Heart right ventricle (tissue), 16 donors: Measurements from ENCODE around the gene FARP2. TPM values are rescaled to one million over a fixed set of nuclear protein-coding genes. Genes with fewer than 3 reads are reported as not detected.

Experiments
- ATAC-seq, 8 donors: fragments of 200-7000 bp; cut with Tn5 transposase; one replicate each; pipeline ENCODE4 v1.9.1; 2020; ENCODE audit warnings: mild to moderate bottlenecking in 8 of 8, moderate library complexity in 8 of 8, moderate number of reproducible peaks in 1 of 8
- DNase-seq, 2 donors: peaks; one replicate each; pipeline ENCODE4 v3.0.0-alpha.2; 2020
- H3K27ac ChIP-seq, 10 donors: fragments of 200-600 bp; sonication (generic) in 2 of 10; one replicate each; pipeline versions ENCODE4 v1.5.0 to v1.8.0; 2020 to 2022; ENCODE audit warnings: mild to moderate bottlenecking in 3 of 10
- H3K27me3 ChIP-seq, 7 donors: fragments of 200-600 bp; one replicate each; pipeline ENCODE4 v1.8.0; 2021 to 2022; ENCODE audit warnings: mild to moderate bottlenecking in 2 of 7
- H3K36me3 ChIP-seq, 9 donors: fragments of 200-600 bp; sonication (generic) in 1 of 9; one replicate each; pipeline versions ENCODE4 v1.5.0 to v1.8.0; 2020 to 2022; ENCODE audit warnings: mild to moderate bottlenecking in 2 of 9
- H3K4me1 ChIP-seq, 9 donors: fragments of 200-600 bp; sonication (generic) in 1 of 9; one replicate each; pipeline versions ENCODE4 v1.5.0 to v1.8.0; 2020 to 2022; ENCODE audit warnings: mild to moderate bottlenecking in 4 of 9
- H3K4me3 ChIP-seq, 10 donors: fragments of 200-600 bp; sonication (generic) in 2 of 10; one replicate each; pipeline versions ENCODE4 v1.5.0 to v1.8.0; 2020 to 2022; ENCODE audit warnings: mild to moderate bottlenecking in 7 of 10, moderate library complexity in 2 of 10
- H3K9me3 ChIP-seq, 11 donors: fragments of 200-600 bp in 10 of 11; sonication (generic) in 2 of 11; one replicate each; pipeline versions ENCODE4 v1.5.0 to v1.8.0; 2013 to 2022; ENCODE audit warnings: mild to moderate bottlenecking in 2 of 11, control low read depth in 1 of 11, moderate library complexity in 1 of 11
- CTCF ChIP-seq, 9 donors: fragments of 200-600 bp; sonication (generic) in 2 of 9; IDR thresholded peaks; one replicate each; pipeline versions ENCODE4 v1.5.0 to v1.8.0; 2021 to 2022; ENCODE audit warnings: antibody characterized with exemption in 9 of 9, mild to moderate bottlenecking in 5 of 9, moderate library complexity in 1 of 9
- WGBS, 2 donors: extraction: QIAGEN DNeasy Blood & Tissue Kit; methylation state at CpG; one replicate each; pipeline ENCODE4 v1.1.7; 2013; ENCODE audit warnings: inconsistent platforms in 1 of 2; 5-methylcytosine and 5-hydroxymethylcytosine counted together
- intact Hi-C, 10 donors: fragments of 100-400 bp; cut with DNase I; formaldehyde crosslinking; loops; one replicate each; pipeline versions ENCODE4 v1.11.1 to v1.14.2; 2022
- long read RNA-seq, 3 donors: library from polyadenylated mRNA; unstranded; transcript quantifications; one replicate each; pipeline ENCODE4 v2.0.0, GENCODE V29; 2020 to 2021
- polyA plus RNA-seq, 2 donors: library from polyadenylated mRNA; stranded (reverse); fragments of 200-250 nt; gene quantifications; one replicate each; pipeline ENCODE4 v1.2.3, GENCODE V29; 2013
- total RNA-seq, 10 donors: library from RNA; stranded (reverse); fragmentation: NEBNext Ultra II Directional in 3 of 10; extraction: Animal tissue kit (Norgen Biotek cat#: 25700) in 3 of 10; gene quantifications; one replicate each; pipeline versions ENCODE4 v1.2.1 to v1.2.4, GENCODE V29; 2021 to 2023
- donor health status: Arrhythmogenic right ventricular cardiomyopathy.
- donor health status: ischemic (EF 13 %, LVEDD 7.1; RV severe dilation, severe dysfunction).
- donor health status: healthy with polysubstance abuse.
- donor health status: DM: no; HTN: yes; CAD: no.
- donor health status: DM: no; HTN: no; CAD: no.
- donor health status: ischemic (EF 25% LVEDD 6.9; RV normal size, moderate dysfunction).
- donor health status: ischemic (EF 25% LVEDD 5.7; RV mildly dilated, moderate dysfunction).
- donor health status: healthy.
- donor health status: DM: yes; HTN: yes; CAD: no.
- donor health status: Ischemic cardiomyopathy.
- donor health status: ischemic (EF 35%, LVEDD 5.7; RV mildly dilated, moderate dysfunction).
- donor health status: nonischemic (EF 11% LVEDD 7.7; RV severe dilation, severe dysfunction).
- donor health status: DM: yes; HTN: yes; CAD: no.
- donor health status: PGD.
- donor health status: ischemic (EF 29% LVEDD 5.4; RV normal size, mild dysfunction).
- donor health status: nonischemic (EF 23%, LVEDD 6.1; RV moderate dilation, normal function).

FARP2 gene
- 10 to 100 TPM; 14.4 to 23.6 (median 19.4) TPM for total RNA-seq
- polyA plus RNA-seq: 10 to 100 TPM in 1 of 2 donors, 1 to 10 TPM in 1; 7.1 to 10.5 TPM
- long read RNA-seq, donor 1, full-length matches to known transcripts: 2 of 8 reads
- long read RNA-seq, donor 1, partial matches to known transcripts: 4 of 8 reads
- long read RNA-seq, donor 1, other reads (novel, unspliced or antisense): 2 of 8 reads
- long read RNA-seq, donor 2, full-length matches to known transcripts: 7 of 14 reads
- long read RNA-seq, donor 2, partial matches to known transcripts: 2 of 14 reads
- long read RNA-seq, donor 2, other reads (novel, unspliced or antisense): 5 of 14 reads
- long read RNA-seq, donor 3, full-length matches to known transcripts: 4 of 28 reads
- long read RNA-seq, donor 3, partial matches to known transcripts: 7 of 28 reads
- long read RNA-seq, donor 3, other reads (novel, unspliced or antisense): 17 of 28 reads

- intact Hi-C loops: loop anchor here in 1 of 10 donors (10.0 kb wide), 1 partner anchor 259 kb away; no protein-coding TSS in a partner anchor
- peaks cover 0 to 37% (median 25%) of the 10 kb centered on the region in 9 donors for H3K36me3 ChIP-seq
- H3K9me3 ChIP-seq: no peaks in the 10 kb centered on the region
- ATAC-seq (peak; percentile 92 to 97 (median 94)), DNase-seq (peak; percentile 99 to 100)
- peak within 1 kb of the TSS; percentile 73 to 95 (median 86) for H3K4me3 ChIP-seq
- peak in 3 of 9 donors; percentile 4 to 20 (median 18) for TF ChIP-seq CTCF (IDR thresholded peaks at IDR 0.05)
- H3K27me3 ChIP-seq: no peaks in the 10 kb centered on the region
- H3K4me1 ChIP-seq: peaks cover 2 to 38% (median 20%) of the 10 kb centered on the region in 9 donors
- WGBS, 2 donors: 0 to 1% methylated on average over 99 to 101 of the region's 101 CpGs
- peak within 1 kb of the TSS; percentile 67 to 92 (median 90) for H3K27ac ChIP-seq
These were observed at the start of gene FARP2 for GRCh38 chr2:241355983-241356870. Gene FARP2 (plus strand): TSS chr2:241356285. CDS start chr2:241373108, 16,823 bp downstream.

- TF ChIP-seq CTCF (IDR thresholded peaks at IDR 0.05): no peak
- intact Hi-C loops: no loop called here
- WGBS, 2 donors: 93 to 95% methylated on average over 6 of the region's 6 CpGs
- Histone ChIP-seq H3K9me3 (no peaks in the 10 kb centered on the region), H3K36me3 (peaks cover 0 to 5% (median 0%) of the 10 kb centered on the region in 9 donors), H3K4me3 (no peak overlapping the region), H3K27me3 (no peaks in the 10 kb centered on the region), H3K27ac (no peak overlapping the region), H3K4me1 (peaks cover 0 to 78% (median 45%) of the 10 kb centered on the region in 9 donors)
- ATAC-seq (no peak), DNase-seq (no peak)
These were observed 49.0 kb upstream of the FARP2 start for GRCh38 chr2:241307055-241307454.

- peaks cover 0 to 78% (median 44%) of the 10 kb centered on the region in 9 donors for H3K4me1 ChIP-seq
- TF ChIP-seq CTCF (IDR thresholded peaks at IDR 0.05): no peak
- intact Hi-C loops: no loop called here
- 84 to 91% methylated on average over 5 of the region's 5 CpGs for WGBS, 2 donors
- H3K4me3 ChIP-seq: no peak overlapping the region
- no peaks in the 10 kb centered on the region for H3K9me3 ChIP-seq
- peaks cover 0 to 5% (median 0%) of the 10 kb centered on the region in 9 donors for H3K36me3 ChIP-seq
- DNase-seq (no peak), ATAC-seq (no peak)
- H3K27me3 ChIP-seq: no peaks in the 10 kb centered on the region
- no peak overlapping the region for H3K27ac ChIP-seq
These were observed 47.8 kb upstream of the FARP2 start for GRCh38 chr2:241308267-241308666.
